ENCODE results near the gene SPATA31C1.

- no peak for TF ChIP-seq CTCF (IDR thresholded peaks at IDR 0.05)
- TF ChIP-seq POLR2A (IDR thresholded peaks at IDR 0.05): no peak
- TF ChIP-seq EP300 (IDR thresholded peaks at IDR 0.05): no peak
Measured at GRCh38 chr9:87869082-87869481, 48.7 kb upstream of the SPATA31C1 start.

Data from upper lobe of left lung (tissue), 4 donors.